NB4 (cell line): Measurements from ENCODE around the gene MAK.

Source experiments
- CTCF ChIP-seq: IDR thresholded peaks from one replicate; pipeline ENCODE4 v1.5.1; 2012; ENCODE audit warnings: low read depth, low read length
- MYC ChIP-seq: IDR thresholded peaks from 2 replicates; pipeline ENCODE4 v1.6.1; 2011; ENCODE audit warnings: low read depth, low read length
- POLR2A ChIP-seq: IDR thresholded peaks from 2 replicates; pipeline ENCODE4 v1.6.1; 2011; ENCODE audit warnings: mild to moderate bottlenecking; ENCODE audit not compliant: insufficient read length; ENCODE audit errors: extremely low read depth

DNA sequence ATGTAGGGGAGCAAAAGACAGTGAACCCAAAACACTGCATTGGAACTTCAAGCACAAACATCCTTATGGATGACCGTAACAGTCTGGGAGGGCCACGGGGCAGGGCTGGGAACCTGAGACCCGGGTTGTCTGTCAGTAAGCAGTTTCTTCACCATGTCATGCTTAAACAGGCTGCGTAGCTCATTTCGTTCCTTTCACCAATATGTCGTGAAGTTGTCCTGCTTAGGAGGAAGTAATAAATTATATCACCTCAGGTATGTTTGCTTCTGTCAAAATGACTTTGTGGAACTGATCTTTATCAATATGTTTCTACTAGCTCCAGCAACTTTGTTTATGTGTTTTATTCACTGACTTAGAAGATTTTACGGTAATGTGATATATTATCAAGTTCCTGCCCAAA, 12.4 kb upstream of the MAK start:
- TF ChIP-seq CTCF: no peak
- no peak for TF ChIP-seq POLR2A
- no peak for TF ChIP-seq MYC
